HG03354 (cell line): ENCODE data around the gene USH2A.
"Not testable (repeated sequence)": the region's sequence is repeated elsewhere in the genome, so short reads cannot be mapped to it uniquely, and the experiment has no call there.

Experiments
- ATAC-seq: cut with Tn5 transposase; IDR thresholded peaks from one replicate; pipeline ENCODE4 v1.9.1; 2021; ENCODE audit warnings: mild to moderate bottlenecking; ENCODE audit not compliant: unreplicated experiment, poor library complexity, severe bottlenecking

Gene USH2A

GRCh38 chr1:216014086-216014485 lies 409.2 kb downstream of the USH2A start:
- no peak for ATAC-seq

GRCh38 chr1:216009456-216009855 lies 413.8 kb downstream of the USH2A start:
- not testable (repeated sequence) for ATAC-seq

GRCh38 chr1:216005916-216006315 lies 417.3 kb downstream of the USH2A start:
- ATAC-seq, result peak; percentile 98

GRCh38 chr1:215992620-215993019 lies 430.6 kb downstream of the USH2A start:
- peak; percentile 65 for ATAC-seq

GRCh38 chr1:215987092-215987875 lies 436.0 kb downstream of the USH2A start:
- ATAC-seq, result no peak

- ATAC-seq, result no peak
Measured at GRCh38 chr1:215986401-215986800, 436.8 kb downstream of the USH2A start.

- ATAC-seq, result no peak
Measured at GRCh38 chr1:215983680-215984079, 439.6 kb downstream of the USH2A start.

GRCh38 chr1:215971793-215972441 lies 451.3 kb downstream of the USH2A start:
- ATAC-seq, result no peak

- ATAC-seq, result no peak
Measured at GRCh38 chr1:215970406-215970805, 452.8 kb downstream of the USH2A start.

GRCh38 chr1:215963621-215964020 lies 459.6 kb downstream of the USH2A start:
- no peak for ATAC-seq

GRCh38 chr1:215963040-215963439 lies 460.2 kb downstream of the USH2A start:
- no peak for ATAC-seq

- no peak for ATAC-seq
Measured at GRCh38 chr1:215958841-215959240, 464.4 kb downstream of the USH2A start.

- no peak for ATAC-seq
Measured at GRCh38 chr1:215957663-215958062, 465.6 kb downstream of the USH2A start.

- no peak for ATAC-seq
Measured at GRCh38 chr1:215932558-215932957, 490.7 kb downstream of the USH2A start.

GRCh38 chr1:215926670-215927069 lies 496.6 kb downstream of the USH2A start:
- ATAC-seq, result no peak

GRCh38 chr1:215923129-215923824 lies 500.0 kb downstream of the USH2A start:
- ATAC-seq, result no peak

- no peak for ATAC-seq
Measured at GRCh38 chr1:215911406-215911968, 511.8 kb downstream of the USH2A start.

GRCh38 chr1:215905493-215906115 lies 517.6 kb downstream of the USH2A start:
- no peak for ATAC-seq

GRCh38 chr1:215900684-215901083 lies 522.6 kb downstream of the USH2A start:
- no peak for ATAC-seq

- ATAC-seq, result no peak
Measured at GRCh38 chr1:215899901-215900300, 523.3 kb downstream of the USH2A start.
